LNCAP (cell line): ENCODE results near the gene PALD1.

Source experiments
- TF ChIP-seq, protein P1 (sequence below): fragments of 450-650 bp; IDR thresholded peaks from 2 replicates; pipeline ENCODE4 v1.5.1; 2017; ENCODE audit warnings: mild to moderate bottlenecking

PALD1 gene

DNA sequence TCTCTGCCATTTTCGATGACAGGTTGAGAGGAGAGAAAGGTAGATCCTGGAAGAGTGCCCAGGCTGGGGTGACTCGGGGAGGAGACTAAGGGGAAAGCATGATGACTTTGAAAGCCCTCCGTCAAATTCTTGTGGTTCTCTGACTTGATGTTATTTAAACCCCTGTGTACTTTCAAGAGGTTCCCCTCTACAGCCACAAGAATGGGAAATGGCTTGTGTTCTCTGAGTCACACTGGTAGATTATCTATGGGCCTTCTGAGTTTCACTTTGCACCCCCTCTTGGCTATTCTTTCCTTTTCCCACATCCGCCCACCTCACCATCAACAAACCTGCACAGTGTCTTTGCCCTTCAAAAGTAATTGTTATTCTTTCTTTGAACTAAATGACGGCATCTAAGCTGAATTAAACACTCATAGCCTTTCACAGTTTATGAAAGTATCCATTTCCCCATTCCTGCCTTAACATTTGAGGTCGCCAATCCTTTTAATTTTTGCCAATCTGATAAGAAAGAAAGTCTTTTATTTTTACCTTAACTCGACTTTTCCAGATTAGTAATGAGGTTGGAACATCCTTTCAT lies 99.9 kb downstream of the PALD1 start:
- TF ChIP-seq, protein P1, sequence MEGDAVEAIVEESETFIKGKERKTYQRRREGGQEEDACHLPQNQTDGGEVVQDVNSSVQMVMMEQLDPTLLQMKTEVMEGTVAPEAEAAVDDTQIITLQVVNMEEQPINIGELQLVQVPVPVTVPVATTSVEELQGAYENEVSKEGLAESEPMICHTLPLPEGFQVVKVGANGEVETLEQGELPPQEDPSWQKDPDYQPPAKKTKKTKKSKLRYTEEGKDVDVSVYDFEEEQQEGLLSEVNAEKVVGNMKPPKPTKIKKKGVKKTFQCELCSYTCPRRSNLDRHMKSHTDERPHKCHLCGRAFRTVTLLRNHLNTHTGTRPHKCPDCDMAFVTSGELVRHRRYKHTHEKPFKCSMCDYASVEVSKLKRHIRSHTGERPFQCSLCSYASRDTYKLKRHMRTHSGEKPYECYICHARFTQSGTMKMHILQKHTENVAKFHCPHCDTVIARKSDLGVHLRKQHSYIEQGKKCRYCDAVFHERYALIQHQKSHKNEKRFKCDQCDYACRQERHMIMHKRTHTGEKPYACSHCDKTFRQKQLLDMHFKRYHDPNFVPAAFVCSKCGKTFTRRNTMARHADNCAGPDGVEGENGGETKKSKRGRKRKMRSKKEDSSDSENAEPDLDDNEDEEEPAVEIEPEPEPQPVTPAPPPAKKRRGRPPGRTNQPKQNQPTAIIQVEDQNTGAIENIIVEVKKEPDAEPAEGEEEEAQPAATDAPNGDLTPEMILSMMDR, result no peak

- TF ChIP-seq, protein P1, result no peak
Measured at GRCh38 chr10:70579234-70580002, 100.9 kb downstream of the PALD1 start.

DNA sequence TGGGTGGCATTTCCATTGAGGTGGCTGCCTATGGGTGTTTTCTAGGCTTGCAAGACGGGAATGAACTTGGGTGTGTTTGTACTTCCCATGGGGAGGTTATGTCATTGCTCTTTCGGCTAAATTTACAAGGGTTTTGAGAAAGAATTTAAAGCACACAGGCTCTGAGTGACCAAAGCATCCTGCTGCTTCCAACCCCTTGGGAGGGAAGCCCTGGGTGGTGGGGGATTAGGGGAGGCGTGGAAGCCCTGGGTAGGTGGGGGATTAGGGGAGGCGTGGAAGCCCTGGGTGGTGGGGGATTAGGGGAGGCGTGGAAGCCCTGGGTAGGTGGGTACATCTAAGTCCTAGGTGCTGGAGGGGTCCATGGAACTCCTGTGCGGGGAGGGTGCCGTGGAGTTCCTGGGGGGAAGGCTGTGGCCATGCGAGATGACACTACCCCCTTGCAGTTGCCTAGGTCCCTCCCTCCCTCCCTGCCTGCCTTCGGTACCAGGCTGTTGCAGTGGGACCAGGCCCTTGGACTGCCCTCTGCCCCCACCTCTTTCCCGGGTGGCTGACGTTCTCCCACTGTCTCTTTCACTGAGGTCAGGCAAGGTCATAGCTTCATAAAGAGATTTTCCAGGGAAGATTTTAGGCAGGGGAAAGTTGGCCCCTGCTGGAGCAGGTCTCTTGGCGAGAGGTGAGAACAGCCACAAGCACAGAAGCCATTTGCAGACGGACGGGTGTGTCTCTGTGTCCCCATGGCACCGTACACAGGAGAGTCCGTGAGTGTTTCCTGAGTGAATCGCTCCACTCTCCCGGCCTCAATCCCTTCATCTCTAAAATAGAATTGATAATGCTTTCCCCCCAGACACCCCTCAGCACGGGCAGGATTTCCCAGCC lies 104.5 kb downstream of the PALD1 start:
- TF ChIP-seq, protein P1, result no peak

DNA sequence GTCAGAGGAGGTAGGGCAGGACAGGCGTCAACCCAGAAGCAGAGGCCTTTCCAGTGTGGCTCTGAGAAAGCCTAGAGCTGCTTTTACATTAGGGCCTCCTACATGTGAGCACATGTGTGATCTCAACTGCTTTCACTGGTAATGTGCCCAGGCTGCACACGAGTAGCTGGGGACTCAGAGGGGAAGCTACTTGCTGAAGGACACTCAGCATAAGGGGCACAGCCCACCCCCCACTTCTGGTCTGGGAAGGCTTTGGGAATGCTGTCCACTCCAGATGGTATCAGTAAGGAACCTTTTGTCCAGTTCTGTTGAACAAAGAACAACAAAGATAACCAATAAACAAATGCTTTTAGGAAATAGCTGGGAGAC lies 105.1 kb downstream of the PALD1 start:
- TF ChIP-seq, protein P1, result no peak

GRCh38 chr10:70584366-70584765 lies 105.8 kb downstream of the PALD1 start:
- TF ChIP-seq, protein P1, result no peak

DNA sequence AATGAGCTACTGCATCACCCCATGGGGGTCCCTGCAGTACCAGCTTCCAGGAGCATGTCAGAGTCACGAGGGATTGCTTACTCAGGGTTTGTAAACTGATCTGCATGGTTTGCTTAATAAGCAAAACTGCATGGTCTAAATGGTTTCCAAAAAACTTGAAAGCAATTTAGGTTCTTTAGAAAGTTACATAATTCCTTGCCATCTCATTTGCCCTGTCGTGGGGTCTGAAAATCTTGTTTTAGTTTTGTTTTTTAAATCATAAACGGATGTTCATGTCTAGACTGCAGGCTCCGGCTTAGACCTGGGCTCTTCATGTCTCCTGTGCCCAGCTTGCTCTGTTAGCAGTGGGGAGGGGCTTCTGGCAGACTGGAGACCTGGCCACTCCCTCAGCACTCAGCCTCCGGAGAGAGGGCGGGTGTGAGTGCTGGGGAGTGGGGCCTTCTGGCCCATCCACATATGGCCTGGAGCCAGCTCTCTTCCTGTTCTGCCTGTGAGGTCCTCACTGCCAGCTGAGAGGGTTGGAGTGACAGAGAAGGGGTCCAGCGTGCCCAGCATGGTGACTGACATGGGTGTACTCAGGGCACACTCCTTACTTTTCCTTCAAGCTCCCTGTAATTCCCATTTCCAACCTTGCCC lies 106.5 kb downstream of the PALD1 start:
- TF ChIP-seq, protein P1, result no peak

GRCh38 chr10:70585578-70586169 lies 107.1 kb downstream of the PALD1 start:
- TF ChIP-seq, protein P1, result no peak
